ENCODE results near the gene LIMD2. TPM values are rescaled to one million over a fixed set of nuclear protein-coding genes. Genes with fewer than 3 reads are reported as not detected.

The LIMD2 gene
- total RNA-seq, 1 experiment from 2014 or later = 23.1 TPM

Other genes with a start within 250 kb of the LIMD2 start
- 0.76 and 1.1 TPM in 2 replicates for gene ACE, start 223.1 kb downstream of the LIMD2 start, total RNA-seq (2014; rRNA removed; shearing (Covaris generic))
- gene KCNH6, start 176.8 kb downstream of the LIMD2 start, total RNA-seq (2014; rRNA removed; shearing (Covaris generic)) = not detected in 2 replicates
- 53.9 and 55.4 TPM in 2 replicates for gene DCAF7, start 149.6 kb downstream of the LIMD2 start, total RNA-seq (2014; rRNA removed; shearing (Covaris generic))
- gene TACO1, start 99.2 kb downstream of the LIMD2 start, total RNA-seq (2014; rRNA removed; shearing (Covaris generic)) = 18.2 and 20.1 TPM in 2 replicates
- gene MAP3K3, start 77.7 kb downstream of the LIMD2 start, total RNA-seq (2014; rRNA removed; shearing (Covaris generic)) = 24.2 and 25.9 TPM in 2 replicates
- gene STRADA, start 41.7 kb upstream of the LIMD2 start, total RNA-seq (2014; rRNA removed; shearing (Covaris generic)) = 16.8 and 23.2 TPM in 2 replicates
- 49.8 and 54.9 TPM in 2 replicates for gene CCDC47, start 73.5 kb upstream of the LIMD2 start, total RNA-seq (2014; rRNA removed; shearing (Covaris generic))
- gene DDX42, start 74.0 kb upstream of the LIMD2 start, total RNA-seq (2014; rRNA removed; shearing (Covaris generic)) = 64.5 and 78.7 TPM in 2 replicates
- 52.7 and 64.8 TPM in 2 replicates for gene PSMC5, start 127.3 kb upstream of the LIMD2 start, total RNA-seq (2014; rRNA removed; shearing (Covaris generic))
- gene FTSJ3, start 127.5 kb upstream of the LIMD2 start, total RNA-seq (2014; rRNA removed; shearing (Covaris generic)) = 34.9 and 35.1 TPM in 2 replicates
- gene SMARCD2, start 142.6 kb upstream of the LIMD2 start, total RNA-seq (2014; rRNA removed; shearing (Covaris generic)) = 35.7 and 38.5 TPM in 2 replicates
- not detected in 2 replicates for gene CSH2, start 173.6 kb upstream of the LIMD2 start, total RNA-seq (2014; rRNA removed; shearing (Covaris generic))
- gene GH2, start 181.8 kb upstream of the LIMD2 start, total RNA-seq (2014; rRNA removed; shearing (Covaris generic)) = not detected in 2 replicates
- not detected in 2 replicates for gene CSH1, start 196.4 kb upstream of the LIMD2 start, total RNA-seq (2014; rRNA removed; shearing (Covaris generic))
- not detected in 2 replicates for gene CSHL1, start 211.1 kb upstream of the LIMD2 start, total RNA-seq (2014; rRNA removed; shearing (Covaris generic))
- gene GH1, start 218.7 kb upstream of the LIMD2 start, total RNA-seq (2014; rRNA removed; shearing (Covaris generic)) = not detected in 2 replicates
- gene CD79B, start 232.2 kb upstream of the LIMD2 start, total RNA-seq (2014; rRNA removed; shearing (Covaris generic)) = 0.48 and 1.2 TPM in 2 replicates

Data from SJCRH30 (cell line).